ENCODE results near the gene COX14.
"Not testable (repeated sequence)": the region's sequence is repeated elsewhere in the genome, so short reads cannot be mapped to it uniquely, and the experiment has no call there.

COX14 gene

DNA sequence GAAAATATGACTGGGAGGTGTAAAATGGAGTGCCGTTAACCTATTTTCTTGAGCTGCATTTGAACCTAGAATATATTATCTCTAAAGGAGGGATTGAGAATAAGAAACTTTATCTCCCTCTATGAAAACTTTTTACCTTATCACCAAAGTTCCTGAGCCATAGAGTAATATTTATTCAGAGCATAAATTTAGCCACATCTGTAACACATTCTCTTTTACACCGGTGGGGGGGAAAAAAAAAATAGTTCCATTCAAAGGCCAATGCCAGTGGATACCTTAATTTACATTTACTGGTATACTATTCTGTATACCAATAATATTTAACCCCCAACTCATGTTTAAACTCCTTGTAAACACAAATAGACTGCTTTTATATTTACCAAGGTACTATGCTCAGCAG, 33.4 kb downstream of the COX14 start:
- Histone ChIP-seq H3K9me3 (ENCODE audit: control insufficient read depth, low read depth, low read length) (no peaks in the 10 kb centered on the region), H3K27me3 (ENCODE audit: control insufficient read depth, insufficient read depth, low read length) (no peaks in the 10 kb centered on the region), H3K27ac (ENCODE audit: low read length) (no peak overlapping the region), H3K4me3 (ENCODE audit: low read length) (no peak overlapping the region), H3K4me1 (ENCODE audit: control insufficient read depth, low read depth, low read length) (peaks cover 2% of the 10 kb centered on the region), H3K9ac (ENCODE audit: low read length) (no peak overlapping the region), H3K36me3 (ENCODE audit: control insufficient read depth, low read depth, low read length) (peaks cover 14% of the 10 kb centered on the region)

DNA sequence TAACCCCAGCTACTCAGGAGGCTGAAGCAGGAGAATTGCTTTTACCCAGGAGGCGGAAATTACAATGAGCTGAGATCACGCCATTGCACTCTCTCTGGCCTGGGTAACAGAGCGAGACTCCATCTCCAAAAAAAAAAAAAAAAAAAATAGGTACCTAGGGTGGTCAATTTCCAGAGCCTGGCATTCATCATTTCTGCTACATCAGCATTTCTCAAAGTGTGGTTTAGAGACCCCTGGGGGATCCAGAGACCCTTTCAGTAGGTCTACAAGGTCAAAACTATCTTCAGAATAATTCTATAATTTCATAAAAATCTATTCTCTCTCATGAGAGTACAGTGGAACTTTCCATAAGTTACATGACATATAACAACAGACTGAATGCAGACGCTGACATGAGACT, 35.2 kb downstream of the COX14 start:
- H3K27ac ChIP-seq (ENCODE audit: low read length): no peak overlapping the region
- peaks cover 3% of the 10 kb centered on the region for H3K36me3 ChIP-seq (ENCODE audit: control insufficient read depth, low read depth, low read length)
- no peak overlapping the region for H3K9ac ChIP-seq (ENCODE audit: low read length)
- no peak overlapping the region for H3K4me3 ChIP-seq (ENCODE audit: low read length)
- no peaks in the 10 kb centered on the region for H3K9me3 ChIP-seq (ENCODE audit: control insufficient read depth, low read depth, low read length)
- H3K4me1 ChIP-seq (ENCODE audit: control insufficient read depth, low read depth, low read length): peaks cover 2% of the 10 kb centered on the region
- H3K27me3 ChIP-seq (ENCODE audit: control insufficient read depth, insufficient read depth, low read length): no peaks in the 10 kb centered on the region

DNA sequence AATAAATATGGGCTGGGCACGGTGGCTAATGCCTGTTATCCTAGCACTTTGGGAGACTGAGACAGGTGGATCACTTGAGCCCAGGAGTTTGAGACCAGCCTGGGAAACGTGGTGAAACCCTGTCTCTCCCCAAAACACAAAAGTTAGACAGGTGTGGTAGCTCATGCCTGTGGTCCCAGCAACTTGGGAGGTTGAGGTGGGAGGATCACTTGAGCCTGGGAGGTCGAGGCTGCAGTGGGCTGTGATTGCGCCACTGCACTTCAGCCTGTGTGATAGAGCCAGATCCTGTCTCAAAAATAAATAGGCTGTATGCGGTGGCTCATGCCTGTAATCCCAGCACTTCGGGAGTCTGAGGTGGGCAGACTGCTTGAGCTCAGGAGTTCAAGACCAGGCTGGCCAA, 36.0 kb downstream of the COX14 start:
- H3K4me1 ChIP-seq (ENCODE audit: control insufficient read depth, low read depth, low read length); H3K27ac ChIP-seq (ENCODE audit: low read length); H3K9me3 ChIP-seq (ENCODE audit: control insufficient read depth, low read depth, low read length); H3K4me3 ChIP-seq (ENCODE audit: low read length); H3K36me3 ChIP-seq (ENCODE audit: control insufficient read depth, low read depth, low read length); H3K27me3 ChIP-seq (ENCODE audit: control insufficient read depth, insufficient read depth, low read length); H3K9ac ChIP-seq (ENCODE audit: low read length): not testable (repeated sequence)

DNA sequence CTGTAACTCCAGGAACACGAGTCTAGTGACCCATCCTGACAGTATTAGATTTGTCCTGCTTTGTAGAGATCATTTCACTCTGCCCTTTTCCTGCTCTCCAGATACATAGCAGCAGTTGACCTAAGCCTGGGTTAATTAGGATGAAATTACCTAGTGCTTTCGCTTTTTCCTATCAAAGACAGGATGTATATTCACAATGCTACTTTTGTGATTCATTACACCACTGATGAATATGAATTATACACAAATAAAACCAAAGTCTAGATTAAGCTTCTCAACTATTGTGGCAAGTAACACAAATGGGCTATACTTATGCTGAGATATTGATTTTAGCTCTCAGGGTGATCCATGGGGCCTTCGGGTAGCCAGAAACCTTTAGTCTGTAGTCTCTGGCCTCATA, 37.3 kb downstream of the COX14 start:
- peaks cover 2% of the 10 kb centered on the region for H3K4me1 ChIP-seq (ENCODE audit: control insufficient read depth, low read depth, low read length)
- H3K9me3 ChIP-seq (ENCODE audit: control insufficient read depth, low read depth, low read length): no peaks in the 10 kb centered on the region
- H3K27ac ChIP-seq (ENCODE audit: low read length): no peak overlapping the region
- H3K27me3 ChIP-seq (ENCODE audit: control insufficient read depth, insufficient read depth, low read length): no peaks in the 10 kb centered on the region
- peaks cover 2% of the 10 kb centered on the region for H3K36me3 ChIP-seq (ENCODE audit: control insufficient read depth, low read depth, low read length)
- no peak overlapping the region for H3K9ac ChIP-seq (ENCODE audit: low read length)
- H3K4me3 ChIP-seq (ENCODE audit: low read length): no peak overlapping the region

DNA sequence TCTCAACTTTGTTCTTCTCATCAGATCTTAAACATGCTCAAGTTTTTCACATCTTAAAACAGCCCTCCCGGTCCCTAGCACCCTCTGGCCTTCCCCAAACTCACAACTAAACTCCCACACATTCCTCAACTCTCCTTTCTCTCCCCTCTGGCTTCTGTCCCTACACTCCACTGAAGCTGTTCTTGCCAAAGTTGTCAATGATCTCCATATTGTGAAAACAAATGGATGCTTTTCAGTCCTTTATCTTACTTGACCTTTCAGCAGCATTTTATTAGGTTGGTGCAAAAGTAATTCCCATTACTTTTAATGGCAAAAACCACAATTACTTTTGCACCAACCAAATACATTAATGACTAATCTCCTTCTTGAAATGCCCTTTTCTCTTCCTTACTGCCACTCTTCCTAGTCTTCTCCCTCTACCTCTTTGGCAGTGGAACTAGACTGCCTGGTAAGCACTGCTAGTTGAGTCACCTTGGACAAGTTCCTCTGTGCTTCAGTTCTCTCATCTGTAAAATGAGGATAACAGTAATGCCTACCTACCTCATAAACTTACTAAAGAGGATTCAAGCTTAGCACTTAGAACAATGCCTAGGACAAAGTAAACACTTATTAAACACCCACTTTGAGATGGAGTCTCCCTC, 39.1 kb downstream of the COX14 start:
- no peak overlapping the region for H3K27ac ChIP-seq (ENCODE audit: low read length)
- H3K4me3 ChIP-seq (ENCODE audit: low read length): no peak overlapping the region
- H3K36me3 ChIP-seq (ENCODE audit: control insufficient read depth, low read depth, low read length): no peaks in the 10 kb centered on the region
- H3K4me1 ChIP-seq (ENCODE audit: control insufficient read depth, low read depth, low read length): no peaks in the 10 kb centered on the region
- H3K9ac ChIP-seq (ENCODE audit: low read length): no peak overlapping the region
- H3K27me3 ChIP-seq (ENCODE audit: control insufficient read depth, insufficient read depth, low read length): no peaks in the 10 kb centered on the region
- no peaks in the 10 kb centered on the region for H3K9me3 ChIP-seq (ENCODE audit: control insufficient read depth, low read depth, low read length)

DNA sequence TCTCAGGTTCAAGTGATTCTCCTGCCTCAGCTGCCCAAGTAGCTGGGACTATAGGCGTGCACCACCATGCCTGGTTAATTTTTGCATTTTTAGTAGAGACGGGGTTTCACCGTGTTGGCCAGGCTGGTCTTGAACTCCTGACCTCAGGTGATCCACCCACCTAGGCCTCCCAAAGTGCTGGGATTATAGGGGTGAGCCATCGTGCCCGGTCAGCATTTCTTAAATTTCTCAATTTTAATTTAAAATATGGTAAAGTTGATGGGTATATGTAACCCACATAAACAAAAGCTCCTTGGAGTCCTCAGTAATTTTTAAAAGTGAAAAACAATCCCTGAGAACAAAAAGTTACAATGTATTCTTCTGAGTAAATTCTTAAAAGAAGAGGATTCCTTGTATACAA, 42.9 kb downstream of the COX14 start:
- H3K9me3 ChIP-seq (ENCODE audit: control insufficient read depth, low read depth, low read length); H3K27me3 ChIP-seq (ENCODE audit: control insufficient read depth, insufficient read depth, low read length); H3K4me1 ChIP-seq (ENCODE audit: control insufficient read depth, low read depth, low read length); H3K9ac ChIP-seq (ENCODE audit: low read length); H3K4me3 ChIP-seq (ENCODE audit: low read length); H3K36me3 ChIP-seq (ENCODE audit: control insufficient read depth, low read depth, low read length); H3K27ac ChIP-seq (ENCODE audit: low read length): not testable (repeated sequence)

DNA sequence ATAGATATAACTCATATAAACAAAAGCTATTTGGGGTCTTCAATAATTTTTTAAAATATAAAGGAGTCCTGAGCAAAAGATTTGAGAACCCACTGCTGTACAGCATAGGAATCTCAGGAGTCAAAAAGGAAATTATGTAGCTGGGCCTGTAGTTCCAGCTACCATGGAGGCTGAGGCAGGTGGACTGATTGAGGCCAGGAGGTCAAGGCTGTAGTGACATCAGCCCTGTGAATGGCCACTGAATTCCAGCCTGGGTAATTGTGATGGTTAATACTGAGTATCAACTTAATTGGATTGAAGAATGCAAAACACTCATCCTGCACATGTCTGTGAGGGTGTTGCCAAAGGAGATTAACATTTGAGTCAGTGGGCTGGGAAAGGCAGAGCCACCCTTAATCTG, 44.6 kb downstream of the COX14 start:
- Histone ChIP-seq H3K27ac (ENCODE audit: low read length) (no peak overlapping the region), H3K9ac (ENCODE audit: low read length) (no peak overlapping the region), H3K4me3 (ENCODE audit: low read length) (no peak overlapping the region), H3K27me3 (ENCODE audit: control insufficient read depth, insufficient read depth, low read length) (no peaks in the 10 kb centered on the region), H3K9me3 (ENCODE audit: control insufficient read depth, low read depth, low read length) (no peaks in the 10 kb centered on the region), H3K4me1 (ENCODE audit: control insufficient read depth, low read depth, low read length) (no peaks in the 10 kb centered on the region), H3K36me3 (ENCODE audit: control insufficient read depth, low read depth, low read length) (no peaks in the 10 kb centered on the region)

DNA sequence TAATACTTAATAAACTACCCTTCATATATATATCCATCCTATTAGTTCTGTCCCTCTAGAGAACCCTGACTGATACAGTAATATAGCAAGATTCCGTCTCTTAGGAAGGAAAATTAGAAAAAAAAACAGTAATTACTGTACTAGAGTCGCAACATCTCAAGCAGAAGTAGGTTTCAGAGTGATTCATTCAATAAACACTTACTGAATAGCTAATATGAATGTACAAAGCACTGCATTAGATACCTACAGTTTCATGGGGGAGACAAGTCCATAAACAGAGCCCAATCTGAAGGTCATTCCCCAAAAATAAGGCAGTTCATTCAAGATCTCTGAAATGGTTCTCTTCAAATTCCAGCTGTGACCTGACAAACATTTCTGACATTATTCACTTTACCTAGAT, 45.2 kb downstream of the COX14 start:
- no peaks in the 10 kb centered on the region for H3K4me1 ChIP-seq (ENCODE audit: control insufficient read depth, low read depth, low read length)
- no peaks in the 10 kb centered on the region for H3K9me3 ChIP-seq (ENCODE audit: control insufficient read depth, low read depth, low read length)
- no peak overlapping the region for H3K27ac ChIP-seq (ENCODE audit: low read length)
- no peaks in the 10 kb centered on the region for H3K27me3 ChIP-seq (ENCODE audit: control insufficient read depth, insufficient read depth, low read length)
- H3K9ac ChIP-seq (ENCODE audit: low read length): no peak overlapping the region
- no peaks in the 10 kb centered on the region for H3K36me3 ChIP-seq (ENCODE audit: control insufficient read depth, low read depth, low read length)
- no peak overlapping the region for H3K4me3 ChIP-seq (ENCODE audit: low read length)

DNA sequence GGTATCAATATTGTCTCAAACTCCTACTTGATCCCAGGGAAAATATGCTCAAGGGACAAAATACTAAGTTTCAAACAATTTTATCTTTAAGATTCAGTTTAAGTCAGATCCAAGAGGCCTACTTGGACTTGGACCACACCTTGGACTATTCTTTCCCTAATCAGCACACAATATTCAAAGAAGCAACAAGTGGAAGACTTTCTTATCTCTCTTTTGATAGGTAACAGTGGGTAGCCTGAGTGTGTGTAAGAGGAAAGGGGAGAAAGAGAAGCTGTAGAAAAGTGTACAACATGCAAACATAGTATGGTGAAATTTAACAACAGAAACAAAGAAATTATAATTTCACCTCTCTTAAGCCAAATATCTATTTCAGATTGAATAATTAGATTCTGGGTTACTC, 48.6 kb downstream of the COX14 start:
- no peak overlapping the region for H3K4me3 ChIP-seq (ENCODE audit: low read length)
- no peaks in the 10 kb centered on the region for H3K36me3 ChIP-seq (ENCODE audit: control insufficient read depth, low read depth, low read length)
- no peaks in the 10 kb centered on the region for H3K9me3 ChIP-seq (ENCODE audit: control insufficient read depth, low read depth, low read length)
- no peaks in the 10 kb centered on the region for H3K27me3 ChIP-seq (ENCODE audit: control insufficient read depth, insufficient read depth, low read length)
- H3K9ac ChIP-seq (ENCODE audit: low read length): no peak overlapping the region
- H3K27ac ChIP-seq (ENCODE audit: low read length): no peak overlapping the region
- H3K4me1 ChIP-seq (ENCODE audit: control insufficient read depth, low read depth, low read length): peaks cover 3% of the 10 kb centered on the region

DNA sequence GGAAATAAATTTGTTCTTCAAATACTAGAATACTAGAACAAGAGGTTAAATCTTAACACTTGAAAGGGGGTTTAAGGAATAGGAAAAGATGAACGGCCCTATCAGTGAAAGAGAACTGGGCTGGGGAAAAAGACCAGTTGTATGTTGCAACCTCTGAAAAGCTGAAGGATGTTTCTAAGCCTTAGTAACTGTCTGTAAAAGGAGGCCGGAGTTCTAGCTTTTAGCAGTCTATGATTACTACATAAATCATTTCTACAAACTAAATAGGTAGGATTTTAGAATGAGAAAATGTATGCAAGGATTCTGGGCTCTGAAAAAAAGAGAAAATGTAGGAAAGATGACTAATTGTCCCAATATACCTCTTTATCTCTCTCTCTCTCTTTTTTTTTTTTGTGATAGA, 50.2 kb downstream of the COX14 start:
- no peak overlapping the region for H3K9ac ChIP-seq (ENCODE audit: low read length)
- no peak overlapping the region for H3K4me3 ChIP-seq (ENCODE audit: low read length)
- no peaks in the 10 kb centered on the region for H3K27me3 ChIP-seq (ENCODE audit: control insufficient read depth, insufficient read depth, low read length)
- H3K36me3 ChIP-seq (ENCODE audit: control insufficient read depth, low read depth, low read length): no peaks in the 10 kb centered on the region
- peaks cover 4% of the 10 kb centered on the region for H3K4me1 ChIP-seq (ENCODE audit: control insufficient read depth, low read depth, low read length)
- no peak overlapping the region for H3K27ac ChIP-seq (ENCODE audit: low read length)
- H3K9me3 ChIP-seq (ENCODE audit: control insufficient read depth, low read depth, low read length): no peaks in the 10 kb centered on the region

DNA sequence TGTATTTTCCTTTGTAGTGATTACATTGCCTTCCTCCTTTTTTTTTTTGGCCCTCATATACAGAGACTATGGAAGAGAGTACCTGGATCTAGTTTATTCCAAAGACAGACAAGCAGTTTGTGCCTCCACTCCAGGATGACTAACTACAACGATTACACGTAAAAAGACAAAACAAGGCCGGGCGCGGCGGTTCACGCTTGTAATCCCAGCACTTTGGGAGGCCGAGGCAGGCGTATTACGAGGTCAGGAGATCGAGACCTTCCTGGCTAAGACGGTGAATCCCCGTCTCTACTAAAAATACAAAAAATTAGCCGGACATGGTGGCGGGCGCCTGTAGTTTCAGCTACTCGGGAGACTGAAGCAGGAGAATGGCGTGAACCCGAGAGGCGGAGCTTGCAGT, 52.9 kb downstream of the COX14 start:
- Histone ChIP-seq H3K4me1 (ENCODE audit: control insufficient read depth, low read depth, low read length) (peaks cover 4% of the 10 kb centered on the region), H3K4me3 (ENCODE audit: low read length) (no peak overlapping the region), H3K9ac (ENCODE audit: low read length) (no peak overlapping the region), H3K27ac (ENCODE audit: low read length) (no peak overlapping the region), H3K36me3 (ENCODE audit: control insufficient read depth, low read depth, low read length) (no peaks in the 10 kb centered on the region), H3K9me3 (ENCODE audit: control insufficient read depth, low read depth, low read length) (no peaks in the 10 kb centered on the region), H3K27me3 (ENCODE audit: control insufficient read depth, insufficient read depth, low read length) (no peaks in the 10 kb centered on the region)

DNA sequence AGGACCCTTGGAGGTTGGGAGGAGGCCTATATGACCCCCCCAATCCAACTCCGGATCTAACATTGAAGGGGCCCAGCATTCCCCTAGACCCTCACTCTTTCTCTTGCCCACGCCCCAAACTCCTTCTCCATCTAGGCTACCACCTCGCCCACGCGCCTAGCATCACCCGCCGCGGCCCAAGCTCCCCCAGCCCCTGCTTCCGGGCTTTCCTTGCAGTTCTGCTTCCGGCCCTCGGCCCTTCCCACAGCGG, 54.7 kb downstream of the COX14 start:
- Histone ChIP-seq H3K4me1 (ENCODE audit: control insufficient read depth, low read depth, low read length) (peaks cover 4% of the 10 kb centered on the region), H3K27me3 (ENCODE audit: control insufficient read depth, insufficient read depth, low read length) (no peaks in the 10 kb centered on the region), H3K4me3 (ENCODE audit: low read length) (peak overlapping the region; percentile 72), H3K9ac (ENCODE audit: low read length) (peak overlapping the region; percentile 71), H3K27ac (ENCODE audit: low read length) (peak overlapping the region; percentile 61), H3K36me3 (ENCODE audit: control insufficient read depth, low read depth, low read length) (no peaks in the 10 kb centered on the region), H3K9me3 (ENCODE audit: control insufficient read depth, low read depth, low read length) (no peaks in the 10 kb centered on the region)
